HCT116 (cell line): Measurements from ENCODE around the gene LSM2. TPM values are rescaled to one million over a fixed set of nuclear protein-coding genes. Genes with fewer than 3 reads are reported as not detected.

Experiments
- ATAC-seq: fragments of 200-7000 bp; cut with Tn5 transposase; 2 replicates; pipeline ENCODE4 v1.9.1; 2020; ENCODE audit warnings: mild to moderate bottlenecking, moderate library complexity
- BruUV-seq: library from RNA; stranded (reverse); fragments of 400-500 nt; replicated peaks from 2 replicates; lab custom pipeline; 2021; lab: Mats Ljungman, UMichigan
- CTCF ChIA-PET: fragments of 300-600 bp; sonication (Branson Sonifier 250); formaldehyde crosslinking; loops from one replicate; lab custom pipeline; 2021; ENCODE audit warnings: antibody characterized with exemption; lab: Charles Lee
- POLR2A ChIA-PET: fragments of 300-600, 350-600 bp; sonication (Branson Sonifier 250); formaldehyde crosslinking; loops from one replicate; lab custom pipeline; 2021; ENCODE audit warnings: antibody characterized with exemption; lab: Charles Lee
- RAD21 ChIA-PET, 2 experiments: fragments of 300-600 bp; sonication (Branson Sonifier 250); formaldehyde crosslinking; loops; one replicate each; lab custom pipeline; 2023; ENCODE audit warnings: low total read pairs in 2 of 2; ENCODE audit not compliant: uncharacterized antibody in 2 of 2, unreplicated experiment in 2 of 2, low non-redundant PET in 1 of 2; lab: Charles Lee
- DNase-seq: peaks from one replicate; pipeline ENCODE4 v3.0.0-alpha.2; 2010; ENCODE audit warnings: low read depth, low spot score
- H2AFZ ChIP-seq: fragments of 200-600 bp; shearing (Covaris generic), sonication (generic); 2 replicates; pipeline ENCODE4 v1.6.1; 2017; ENCODE audit warnings: low read depth, mixed run types, mixed read lengths, antibody characterized with exemption, low read length; ENCODE audit not compliant: poor library complexity, severe bottlenecking
- H3K27ac ChIP-seq: 2 replicates; pipeline ENCODE4 v1.5.1; 2012; ENCODE audit warnings: low read depth, low read length
- H3K27me3 ChIP-seq: fragments of 200-600 bp; sonication (generic); 2 replicates; pipeline ENCODE4 v1.6.1; 2016; ENCODE audit warnings: mixed run types, low read length, mixed read lengths; ENCODE audit not compliant: insufficient read depth
- H3K36me3 ChIP-seq, 2 experiments: fragments of 200-500 bp in 1 of 2; fragments of 200-600 bp in 1 of 2; sonication (Bioruptor generic) in 1 of 2; sonication (generic) in 1 of 2; 2 replicates each; pipeline versions ENCODE4 v1.5.1 to v1.6.1; 2014 to 2016; ENCODE audit warnings: low read length in 2 of 2, inconsistent platforms in 1 of 2, mixed read lengths in 1 of 2, mixed run types in 1 of 2; ENCODE audit not compliant: insufficient read depth in 2 of 2, control insufficient read depth in 1 of 2
- H3K4me1 ChIP-seq, 2 experiments: fragments of 200-600 bp in 1 of 2; sonication (generic) in 1 of 2; 2 replicates each; pipeline versions ENCODE4 v1.5.1 to v1.6.1; 2012 to 2017; ENCODE audit warnings: low read length in 2 of 2, inconsistent platforms in 1 of 2, mild to moderate bottlenecking in 1 of 2, mixed read lengths in 1 of 2, mixed run types in 1 of 2, moderate library complexity in 1 of 2; ENCODE audit not compliant: insufficient read depth in 2 of 2, control insufficient read depth in 1 of 2
- H3K4me2 ChIP-seq: fragments of 200-600 bp; sonication (generic); 2 replicates; pipeline ENCODE4 v1.6.1; 2017; ENCODE audit warnings: mixed run types, low read length, mixed read lengths
- H3K4me3 ChIP-seq, 2 experiments: fragments of 200-600 bp in 1 of 2; sonication (generic) in 1 of 2; replicated peaks in 1 of 2; 2 replicates each; pipeline ENCODE4 v1.5.1; 2011 to 2016; ENCODE audit warnings: low read length in 2 of 2, control low read depth in 1 of 2, low read depth in 1 of 2, mild to moderate bottlenecking in 1 of 2, mixed read lengths in 1 of 2, mixed run types in 1 of 2
- H3K79me2 ChIP-seq: fragments of 200-600 bp; sonication (generic); 2 replicates; pipeline ENCODE4 v1.6.1; 2017; ENCODE audit warnings: mild to moderate bottlenecking, mixed run types, low read length, moderate library complexity, mixed read lengths; ENCODE audit not compliant: insufficient read depth
- H3K9ac ChIP-seq: fragments of 200-600 bp; sonication (generic); 2 replicates; pipeline ENCODE4 v1.6.1; 2016; ENCODE audit warnings: low read length, mixed read lengths
- H3K9me2 ChIP-seq: fragments of 200-600 bp; sonication (generic), shearing (Covaris generic); 2 replicates; pipeline ENCODE4 v1.6.1; 2017; ENCODE audit warnings: mixed run types, mild to moderate bottlenecking, moderate library complexity; ENCODE audit not compliant: insufficient read depth
- H3K9me3 ChIP-seq, 2 experiments: fragments of 200-500 bp in 1 of 2; fragments of 200-600 bp in 1 of 2; sonication (Bioruptor generic) in 1 of 2; sonication (generic) in 1 of 2; 2 replicates each; pipeline ENCODE4 v1.6.1; 2014 to 2017; ENCODE audit warnings: low read length in 2 of 2, mixed read lengths in 2 of 2, inconsistent platforms in 1 of 2, low read depth in 1 of 2, mild to moderate bottlenecking in 1 of 2, mixed run types in 1 of 2, moderate library complexity in 1 of 2; ENCODE audit not compliant: control insufficient read depth in 1 of 2, insufficient read depth in 1 of 2
- H4K20me1 ChIP-seq: fragments of 200-600 bp; sonication (generic), shearing (Covaris generic); 2 replicates; pipeline ENCODE4 v1.6.1; 2017; ENCODE audit warnings: mixed run types, mild to moderate bottlenecking, moderate library complexity; ENCODE audit not compliant: insufficient read depth
- CEBPB ChIP-seq: IDR thresholded peaks from 2 replicates; pipeline ENCODE4 v1.6.1; 2012; ENCODE audit warnings: low read depth
- REST ChIP-seq: IDR thresholded peaks from 2 replicates; pipeline ENCODE4 v1.6.1; 2012; ENCODE audit warnings: low read depth
- YY1 ChIP-seq: IDR thresholded peaks from 2 replicates; pipeline ENCODE4 v1.6.1; 2011; ENCODE audit warnings: low read length, low read depth, moderate library complexity, mild to moderate bottlenecking; ENCODE audit not compliant: insufficient replicate concordance; ENCODE audit errors: extremely low read depth
- intact Hi-C: fragments of 100-400 bp; cut with micrococcal nuclease; formaldehyde crosslinking; loops from 2 replicates; pipeline ENCODE4 v1.10.0; 2022
- total RNA-seq: library from RNA; stranded (reverse); gene quantifications from one replicate; pipeline ENCODE4 v1.2.1, GENCODE V29; 2021; ENCODE audit not compliant: unreplicated experiment

LSM2 gene
- total RNA-seq, 1 experiment from 2014 or later: 89.7 TPM

GRCh38 chr6:31768363-31769257, 38.2 kb downstream of the LSM2 start:
- RAD21 ChIA-PET: interaction anchor here in 1 of 2 experiments (0.5 kb wide), 1 partner anchor 62 kb away, joined by 3 read pairs; no protein-coding TSS in a partner anchor
- H3K9me3 ChIP-seq: no peaks in the 10 kb centered on the region
- H3K9ac ChIP-seq: no peak overlapping the region
- no peaks in the 10 kb centered on the region for H3K27me3 ChIP-seq
- H4K20me1 ChIP-seq: no peaks in the 10 kb centered on the region
- H2AFZ ChIP-seq: no peak overlapping the region
- no peak overlapping the region for H3K4me3 ChIP-seq
- CTCF ChIA-PET: interaction anchor here (0.9 to 2.2 kb wide), 6 partner anchors 29 to 65 kb away, joined by 3 to 25 read pairs (median 11); partner anchors contain the start of genes ABHD16A, DDAH2, HSPA1B and LSM2
- no peak overlapping the region for H3K27ac ChIP-seq
- no peaks in the 10 kb centered on the region for H3K79me2 ChIP-seq
- ATAC-seq (no peak), DNase-seq (no peak)
- no peak for TF ChIP-seq CEBPB
- TF ChIP-seq YY1: no peak
- no peaks in the 10 kb centered on the region for H3K36me3 ChIP-seq
- BruUV-seq: no TSS peak
- POLR2A ChIA-PET: interaction anchor here (0.9 to 2.1 kb wide), 2 partner anchors 53 to 59 kb away, joined by 3 to 18 read pairs; partner anchors contain the start of genes HSPA1B and LY6G6D
- H3K9me2 ChIP-seq: no peaks in the 10 kb centered on the region
- intact Hi-C loops: loop anchor here (1.0 kb wide), 1 partner anchor 88 kb away; no protein-coding TSS in a partner anchor
- H3K4me2 ChIP-seq: no peak overlapping the region
- peaks cover 14 to 38% of the 10 kb centered on the region in 2 experiments; a peak in 3 of 4 replicates for H3K4me1 ChIP-seq

- Histone ChIP-seq H3K4me2 (no peak overlapping the region), H4K20me1 (no peaks in the 10 kb centered on the region), H3K9me3 (no peaks in the 10 kb centered on the region), H3K79me2 (no peaks in the 10 kb centered on the region), H3K27me3 (no peaks in the 10 kb centered on the region), H2AFZ (no peak overlapping the region), H3K9me2 (no peaks in the 10 kb centered on the region)
- ChIA-PET RAD21 (no interaction called here), CTCF (no interaction called here), POLR2A (no interaction called here)
- intact Hi-C loops: no loop called here
- DNase-seq (no peak), ATAC-seq (no peak)
- no peak for TF ChIP-seq REST
- TF ChIP-seq, all 23 proteins: peak for 0
- no TSS peak for BruUV-seq
- Histone ChIP-seq H3K9ac (no peak overlapping the region), H3K36me3 (no peaks in the 10 kb centered on the region), H3K27ac (no peak overlapping the region), H3K4me1 (peaks cover 14 to 38% of the 10 kb centered on the region in 2 experiments; a peak in 3 of 4 replicates), H3K4me3 (no peak overlapping the region)
Measured at GRCh38 chr6:31767096-31767645, 39.6 kb downstream of the LSM2 start.
